ENCODE data around the gene PPP2R3B.

Gene PPP2R3B

DNA sequence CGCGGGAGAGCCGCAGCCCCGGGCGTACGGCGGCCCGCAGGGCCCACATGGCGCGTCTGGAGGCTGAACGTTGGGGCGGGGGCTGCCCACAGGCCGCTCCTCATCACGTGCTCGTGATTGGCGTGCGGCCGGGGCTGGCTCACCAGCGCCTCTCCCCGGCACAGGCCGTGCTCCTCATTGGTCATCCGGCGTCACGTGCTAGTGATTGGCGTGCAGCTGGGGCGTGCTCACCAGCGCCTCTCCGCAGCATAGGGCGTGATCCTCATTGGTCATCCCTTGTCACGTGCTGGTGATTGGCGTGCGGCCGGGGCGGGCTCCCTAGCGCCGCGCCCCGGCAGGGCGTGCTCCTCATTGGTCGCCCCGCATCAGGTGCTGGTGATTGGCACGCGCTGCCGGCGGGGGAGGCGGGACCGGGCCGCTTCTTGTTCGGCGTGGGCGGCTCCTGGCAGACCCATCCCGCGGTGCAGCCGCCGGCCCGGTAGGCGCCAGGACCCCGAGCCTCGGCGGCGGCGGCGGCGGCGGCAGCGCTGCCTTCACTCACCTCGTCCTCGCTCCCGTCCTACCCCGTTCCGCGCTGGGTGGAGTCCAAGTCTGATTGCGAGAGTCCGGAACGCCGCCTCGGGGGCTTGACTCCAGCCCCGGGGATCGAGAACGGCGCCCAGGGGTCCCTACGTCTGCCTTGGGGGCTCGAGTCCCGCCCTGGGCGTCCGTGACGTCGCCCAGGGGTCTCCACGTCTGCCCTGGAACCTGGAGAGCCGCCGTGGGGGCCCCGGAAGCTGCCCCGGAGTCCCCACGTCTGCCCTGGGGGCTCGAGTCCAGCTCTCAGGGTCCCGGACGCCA lies 67.7 kb downstream of the PPP2R3B start, which contains the start of gene GTPBP6:
Gene GTPBP6 (minus strand): TSS at position 58 of the 840 bp plus-strand sequence. CDS start 9 bp downstream, at position 49.
- DNase-seq (ENCODE audit: low spot score): peak; percentile 98
- in situ Hi-C loops (cut with MboI; ENCODE audit: low pct_unique_long_range_greater_than_20kb, low sequenced_read_pairs, unreplicated experiment): no loop called here
- TF ChIP-seq, protein P1, sequence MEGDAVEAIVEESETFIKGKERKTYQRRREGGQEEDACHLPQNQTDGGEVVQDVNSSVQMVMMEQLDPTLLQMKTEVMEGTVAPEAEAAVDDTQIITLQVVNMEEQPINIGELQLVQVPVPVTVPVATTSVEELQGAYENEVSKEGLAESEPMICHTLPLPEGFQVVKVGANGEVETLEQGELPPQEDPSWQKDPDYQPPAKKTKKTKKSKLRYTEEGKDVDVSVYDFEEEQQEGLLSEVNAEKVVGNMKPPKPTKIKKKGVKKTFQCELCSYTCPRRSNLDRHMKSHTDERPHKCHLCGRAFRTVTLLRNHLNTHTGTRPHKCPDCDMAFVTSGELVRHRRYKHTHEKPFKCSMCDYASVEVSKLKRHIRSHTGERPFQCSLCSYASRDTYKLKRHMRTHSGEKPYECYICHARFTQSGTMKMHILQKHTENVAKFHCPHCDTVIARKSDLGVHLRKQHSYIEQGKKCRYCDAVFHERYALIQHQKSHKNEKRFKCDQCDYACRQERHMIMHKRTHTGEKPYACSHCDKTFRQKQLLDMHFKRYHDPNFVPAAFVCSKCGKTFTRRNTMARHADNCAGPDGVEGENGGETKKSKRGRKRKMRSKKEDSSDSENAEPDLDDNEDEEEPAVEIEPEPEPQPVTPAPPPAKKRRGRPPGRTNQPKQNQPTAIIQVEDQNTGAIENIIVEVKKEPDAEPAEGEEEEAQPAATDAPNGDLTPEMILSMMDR (IDR thresholded peaks at IDR 0.05; ENCODE audit: extremely low read depth, insufficient read depth, missing control alignments): peak; percentile 20

DNA sequence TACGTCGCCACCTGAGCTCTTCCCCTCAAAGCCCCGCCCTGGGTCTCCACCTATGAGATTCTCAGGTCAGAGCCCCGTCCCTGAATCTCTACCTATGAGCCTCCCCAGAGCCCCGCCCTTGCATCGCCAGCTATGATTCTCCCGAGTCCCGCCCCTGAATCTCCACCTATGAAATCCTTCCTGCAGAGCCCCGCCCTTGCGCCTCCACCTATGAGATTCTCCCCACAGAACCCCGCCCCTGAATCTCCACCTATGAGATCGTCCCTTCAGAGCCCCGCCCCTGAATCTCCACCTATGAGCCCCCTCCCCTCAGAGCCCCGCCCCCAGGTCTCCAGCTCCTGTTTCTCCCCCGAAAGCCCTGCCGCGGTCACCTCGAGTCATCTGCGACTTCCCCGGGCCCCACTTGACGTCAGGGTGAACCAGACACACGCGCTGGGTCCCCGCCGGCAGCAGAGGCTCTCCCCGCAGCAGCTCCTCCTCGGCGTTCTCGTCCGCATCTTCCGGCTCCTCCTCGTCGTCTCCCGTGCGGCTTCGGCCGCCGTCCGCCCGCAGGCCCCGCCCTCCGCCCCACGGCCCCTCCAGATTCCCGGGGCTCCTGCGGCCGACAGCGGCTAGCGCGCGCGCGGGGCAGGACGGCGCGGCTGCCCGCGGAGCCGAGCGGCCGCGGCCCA lies 68.5 kb downstream of the PPP2R3B start:
- DNase-seq (ENCODE audit: low spot score): peak; percentile 97
- in situ Hi-C loops (cut with MboI; ENCODE audit: low pct_unique_long_range_greater_than_20kb, low sequenced_read_pairs, unreplicated experiment): no loop called here
- TF ChIP-seq, protein P1 (IDR thresholded peaks at IDR 0.05; ENCODE audit: extremely low read depth, insufficient read depth, missing control alignments): no peak

DNA sequence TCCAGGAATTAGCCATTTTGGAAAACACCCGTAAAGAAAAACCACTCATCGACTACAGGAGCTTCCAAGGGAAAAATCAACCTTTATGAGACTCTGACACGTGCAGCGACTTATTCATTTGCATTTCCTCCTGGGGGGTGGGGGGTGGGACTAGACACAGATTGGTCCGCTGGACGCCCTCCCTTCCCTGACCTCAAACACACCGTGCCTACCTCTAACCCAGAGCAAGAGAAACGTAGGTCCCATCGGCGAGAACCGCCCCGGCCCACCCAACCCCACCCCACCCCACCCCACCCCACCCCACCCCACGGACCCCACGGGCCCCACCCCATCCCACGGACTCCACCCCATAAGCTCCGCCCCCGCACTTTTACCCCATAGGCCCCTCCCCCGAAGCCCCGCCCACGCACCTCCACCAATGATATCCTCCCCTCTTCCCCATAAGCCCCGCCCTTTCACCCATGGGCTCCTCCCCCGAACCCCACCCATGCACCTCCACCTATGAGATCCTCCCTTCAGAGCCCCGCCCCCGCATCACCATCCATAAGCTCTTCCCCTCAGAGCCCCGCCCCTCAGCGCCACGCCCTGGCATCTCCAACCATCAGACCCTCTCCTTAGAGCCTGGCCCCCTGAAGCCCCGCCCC lies 69.2 kb downstream of the PPP2R3B start:
- TF ChIP-seq, protein P1 (IDR thresholded peaks at IDR 0.05; ENCODE audit: extremely low read depth, insufficient read depth, missing control alignments): no peak
- in situ Hi-C loops (cut with MboI; ENCODE audit: low pct_unique_long_range_greater_than_20kb, low sequenced_read_pairs, unreplicated experiment): no loop called here
- DNase-seq (ENCODE audit: low spot score): no peak

DNA sequence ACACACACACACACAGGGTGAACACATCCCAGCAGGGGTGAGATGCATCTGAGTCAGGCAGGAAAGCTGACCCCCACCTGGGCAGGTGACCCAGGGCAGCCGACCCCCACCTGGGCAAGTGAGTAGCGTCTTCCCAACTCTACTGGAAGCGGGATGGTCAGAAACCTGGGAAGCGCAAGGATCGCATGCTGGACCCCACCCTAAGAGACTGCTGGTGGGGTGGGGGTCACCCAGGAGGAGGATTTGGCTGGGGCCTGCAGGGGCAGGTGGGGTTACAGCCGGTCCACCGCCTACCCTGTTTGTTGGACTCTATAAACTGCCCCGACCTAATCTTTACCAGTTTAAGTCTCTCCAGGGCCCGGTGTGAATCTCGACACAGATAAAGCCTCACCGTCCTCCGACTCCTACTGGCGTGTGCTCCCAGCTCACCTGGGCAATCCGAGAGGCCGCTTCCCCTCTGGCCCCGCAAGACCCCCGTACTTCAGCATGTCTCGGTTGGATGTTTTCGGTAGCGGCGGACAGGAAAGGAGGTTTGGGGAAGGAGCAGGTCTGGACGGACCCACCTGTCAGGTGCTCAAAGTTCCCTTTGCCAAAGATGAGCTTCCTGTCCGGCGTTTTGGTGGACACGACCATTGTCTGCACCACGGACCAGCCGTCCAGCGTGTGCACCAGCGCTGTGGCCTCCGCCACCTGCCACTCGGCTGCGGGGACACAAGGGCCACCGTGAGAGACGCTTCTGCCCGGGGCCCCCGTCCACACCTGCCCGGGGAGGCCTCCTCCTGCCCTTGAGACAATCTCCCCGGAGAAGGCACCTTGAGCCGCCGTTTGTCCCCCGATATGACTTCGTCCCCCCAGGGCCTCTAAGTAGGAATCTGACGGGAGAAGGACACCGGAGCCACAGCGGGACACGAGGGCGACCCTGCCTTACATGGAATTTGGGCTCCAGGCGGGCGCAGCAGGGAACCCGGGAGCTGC lies 70.1 kb downstream of the PPP2R3B start:
- no peak for DNase-seq (ENCODE audit: low spot score)
- TF ChIP-seq, protein P1 (IDR thresholded peaks at IDR 0.05; ENCODE audit: extremely low read depth, insufficient read depth, missing control alignments): no peak
- in situ Hi-C loops (cut with MboI; ENCODE audit: low pct_unique_long_range_greater_than_20kb, low sequenced_read_pairs, unreplicated experiment): no loop called here

DNA sequence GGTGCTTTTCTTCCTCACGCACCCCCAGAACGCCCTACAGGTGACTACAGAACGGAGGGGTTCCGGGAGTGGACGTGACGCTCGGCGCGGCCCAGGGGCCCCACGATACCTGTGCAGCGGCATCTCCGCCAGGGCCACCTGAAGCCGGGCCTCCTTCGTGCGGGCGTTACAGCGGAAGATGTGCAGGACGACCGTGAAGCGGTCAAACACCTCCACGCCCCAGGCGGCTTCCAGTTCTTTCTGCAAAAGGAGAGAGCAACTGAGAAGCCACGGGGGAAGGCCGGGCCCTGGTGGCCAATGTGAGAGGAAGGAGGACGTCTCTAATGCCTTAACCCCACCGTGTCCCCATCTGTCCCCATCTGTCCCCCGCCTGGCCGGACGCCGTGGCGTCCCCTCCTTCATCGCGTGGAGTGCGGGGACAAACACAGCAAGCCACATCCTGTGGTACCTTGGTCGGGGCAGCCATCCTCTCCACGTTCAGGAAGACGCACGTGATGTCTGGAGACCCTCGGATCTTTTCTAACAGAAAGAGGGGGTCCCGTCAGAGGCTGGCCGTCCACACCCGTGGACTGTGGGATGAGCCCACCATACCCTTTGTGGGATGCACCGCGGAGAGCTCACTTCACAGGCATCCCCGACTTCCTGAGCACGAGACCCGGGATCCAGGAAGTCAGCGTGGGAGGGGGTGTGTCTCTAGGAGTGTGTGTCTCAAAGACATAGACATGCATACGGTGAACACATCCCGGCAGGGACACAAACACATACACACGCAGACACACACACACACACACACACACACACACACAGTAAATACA lies 71.7 kb downstream of the PPP2R3B start:
- in situ Hi-C loops (cut with MboI; ENCODE audit: low pct_unique_long_range_greater_than_20kb, low sequenced_read_pairs, unreplicated experiment): no loop called here
- DNase-seq (ENCODE audit: low spot score): no peak
- TF ChIP-seq, protein P1 (IDR thresholded peaks at IDR 0.05; ENCODE audit: extremely low read depth, insufficient read depth, missing control alignments): no peak
